Right lung (tissue), 5 donors: ENCODE results near the gene SUCLG2. TPM values are rescaled to one million over a fixed set of nuclear protein-coding genes. Genes with fewer than 3 reads are reported as not detected.

Experiments
- DNase-seq, 2 donors: peaks; one replicate each; pipeline ENCODE4 v3.0.0-alpha.2; 2013
- polyA plus RNA-seq, 5 donors: library from polyadenylated mRNA; unstranded; fragments of 120-200 nt; gene quantifications; one replicate each; pipeline versions ENCODE4 v1.2.1 to v1.2.3, GENCODE V29; 2013; ENCODE audit warnings: inconsistent platforms in 1 of 5, low replicate concordance in 1 of 5; ENCODE audit not compliant: insufficient read length in 5 of 5, insufficient read depth in 1 of 5

Gene SUCLG2
- polyA plus RNA-seq, 5 donors: 60.2 to 72.9 (median 62.5) TPM

DNA sequence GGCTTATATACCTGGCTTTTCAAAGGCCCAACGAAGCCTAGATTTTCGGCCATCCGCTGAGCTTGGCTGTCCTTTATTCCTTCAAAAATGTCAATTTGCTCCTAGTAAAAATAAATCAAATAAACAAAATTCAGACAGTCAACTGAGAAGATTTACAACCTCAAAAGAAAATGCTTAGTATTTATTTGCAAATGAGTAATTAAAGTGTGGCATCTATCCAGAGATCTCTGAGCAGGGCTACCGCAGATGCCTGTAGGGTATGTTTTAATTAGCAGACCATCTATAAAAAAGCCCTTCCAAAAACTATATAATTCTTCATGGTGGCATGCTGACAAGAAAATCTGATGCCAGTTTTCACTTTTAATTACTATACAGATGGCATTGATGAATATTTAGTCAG lies 136.2 kb downstream of the SUCLG2 start:
- no peak for DNase-seq

DNA sequence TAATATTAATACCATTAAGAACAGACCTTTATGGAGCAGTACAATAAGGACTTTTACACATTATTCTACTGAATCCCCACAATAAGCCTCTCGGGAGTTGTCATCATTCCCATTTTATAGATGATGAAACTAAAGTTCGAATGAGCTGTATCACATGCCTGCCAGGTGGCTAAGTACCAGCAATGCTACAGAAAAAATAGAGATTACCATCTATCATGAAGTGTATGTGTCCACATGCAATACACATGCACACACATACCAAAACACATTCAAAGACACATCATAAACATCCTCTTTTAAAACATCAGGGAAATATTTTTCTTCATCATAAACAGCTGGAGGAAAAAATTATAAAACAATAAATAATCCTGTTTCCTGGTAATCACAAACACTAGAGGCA lies 136.6 kb downstream of the SUCLG2 start:
- no peak for DNase-seq

DNA sequence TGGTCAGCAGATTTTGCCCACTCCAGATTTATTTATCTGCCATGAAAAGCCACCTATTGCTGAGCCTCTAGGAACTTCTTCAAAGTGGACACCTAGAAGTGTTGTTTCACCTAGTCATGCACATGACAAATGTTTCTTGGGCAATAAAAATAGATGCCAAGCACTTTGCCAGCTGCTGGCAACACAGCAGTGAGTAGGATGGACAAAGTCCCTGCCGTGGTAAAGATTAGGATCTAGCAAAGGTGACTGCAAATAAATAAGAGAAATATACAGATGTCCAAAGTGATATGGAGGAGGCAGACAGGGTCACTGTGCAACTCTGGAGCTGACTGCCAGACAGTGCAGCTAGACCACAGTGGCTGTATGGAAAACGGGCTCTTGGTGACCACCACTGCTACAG lies 137.9 kb downstream of the SUCLG2 start:
- no peak for DNase-seq

DNA sequence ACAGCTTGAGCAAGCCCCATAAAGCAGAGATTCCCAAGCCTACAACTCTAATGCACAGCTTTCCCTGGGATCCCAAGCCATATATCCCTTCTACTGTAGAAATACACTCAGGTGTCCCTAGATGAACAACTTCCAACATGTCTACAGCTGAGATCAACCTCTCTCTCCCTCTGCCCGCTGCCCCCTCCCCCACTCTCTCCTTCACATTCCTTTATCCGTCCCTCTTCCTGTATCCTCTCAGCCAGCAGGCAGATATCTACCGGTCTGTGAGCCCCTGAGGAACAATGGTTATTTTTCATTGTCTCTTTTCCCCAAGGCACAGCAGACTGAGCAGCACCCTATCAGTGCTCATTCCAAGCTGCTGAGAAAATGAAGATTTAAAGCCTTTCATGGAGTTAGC lies 138.6 kb downstream of the SUCLG2 start:
- DNase-seq: no peak

DNA sequence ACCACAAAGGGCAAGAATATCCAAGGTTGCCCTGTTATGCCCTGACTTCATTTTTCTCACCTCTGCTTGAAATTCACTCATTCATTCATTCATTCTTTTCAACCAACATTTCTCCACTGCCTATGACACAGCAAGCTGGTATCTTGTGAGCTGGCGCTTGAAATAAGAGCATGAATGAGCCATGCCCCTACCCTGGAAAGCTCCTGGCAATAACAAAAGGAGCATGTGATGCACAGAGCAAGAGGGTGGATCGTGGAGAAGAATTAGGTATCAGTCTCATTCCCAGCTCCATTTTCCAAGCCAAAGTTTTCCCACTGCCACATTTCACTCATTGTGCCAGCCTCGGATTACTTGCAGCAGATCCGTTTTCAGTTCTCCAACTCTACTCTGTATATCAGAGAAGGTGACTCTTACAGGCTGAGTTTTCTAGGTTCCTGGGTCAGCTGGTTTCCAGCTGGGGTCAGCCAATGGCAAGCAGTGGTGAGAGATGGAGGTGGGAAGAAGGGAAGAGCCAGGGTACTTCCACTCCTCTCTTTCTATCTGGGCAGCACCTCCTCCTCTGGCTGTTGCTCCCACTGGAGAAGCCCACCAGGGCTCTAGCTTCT lies 144.8 kb downstream of the SUCLG2 start:
- DNase-seq: no peak

DNA sequence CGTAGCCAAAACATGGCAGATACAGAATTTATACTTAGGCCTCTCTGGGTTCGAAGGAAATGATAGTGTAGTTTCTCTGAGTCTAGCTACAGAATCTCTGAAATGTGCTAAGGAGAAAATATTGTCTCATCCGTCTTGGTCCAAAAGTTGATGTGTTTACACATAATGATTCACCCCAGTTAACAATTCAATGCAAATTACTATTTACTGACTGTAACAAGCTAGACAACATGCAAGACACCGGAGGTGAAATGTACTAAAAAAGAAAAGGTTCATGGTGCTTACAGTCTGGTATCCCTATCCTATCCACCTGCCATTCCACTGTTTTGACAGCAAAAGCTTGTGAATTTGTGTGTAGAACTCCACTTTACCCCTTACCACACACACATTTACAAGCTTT lies 146.8 kb downstream of the SUCLG2 start:
- DNase-seq: no peak

DNA sequence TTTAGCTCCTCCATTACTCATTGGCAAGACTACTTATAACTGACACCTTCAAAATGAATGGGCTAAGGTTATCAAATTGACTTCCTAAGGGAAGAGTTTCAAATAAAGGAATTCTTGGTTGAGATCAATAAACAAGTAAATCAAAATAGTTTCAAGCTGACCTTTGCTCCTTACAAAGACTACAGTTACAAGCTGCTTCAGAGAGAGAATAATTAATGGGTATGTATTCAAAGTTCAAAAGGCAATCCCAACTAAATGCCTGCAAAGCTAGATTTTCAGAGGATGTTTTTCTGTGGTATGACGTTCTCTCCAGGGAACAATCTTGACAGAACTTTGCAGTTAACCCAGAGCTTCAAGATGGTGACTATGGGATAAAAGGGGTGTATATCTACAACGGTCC lies 153.7 kb downstream of the SUCLG2 start:
- DNase-seq: no peak

DNA sequence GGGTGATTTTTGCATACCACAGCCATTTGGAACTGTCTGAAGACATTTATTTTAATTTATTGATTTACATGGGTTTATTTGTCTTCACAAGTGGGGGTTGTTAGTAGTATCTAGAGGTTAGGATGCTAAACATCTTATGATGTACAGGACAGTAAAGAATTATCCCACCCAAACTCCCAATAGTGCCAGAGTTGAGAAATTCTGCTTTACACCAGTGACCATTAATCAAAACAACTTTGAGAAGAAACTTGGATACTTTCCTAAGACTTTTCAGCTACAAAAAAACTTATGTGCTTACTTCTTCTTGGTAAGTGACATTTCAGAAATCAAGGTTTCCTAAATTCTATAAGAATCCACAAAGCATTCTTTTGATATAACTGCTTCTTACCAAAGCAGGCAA lies 156.7 kb downstream of the SUCLG2 start:
- no peak for DNase-seq

DNA sequence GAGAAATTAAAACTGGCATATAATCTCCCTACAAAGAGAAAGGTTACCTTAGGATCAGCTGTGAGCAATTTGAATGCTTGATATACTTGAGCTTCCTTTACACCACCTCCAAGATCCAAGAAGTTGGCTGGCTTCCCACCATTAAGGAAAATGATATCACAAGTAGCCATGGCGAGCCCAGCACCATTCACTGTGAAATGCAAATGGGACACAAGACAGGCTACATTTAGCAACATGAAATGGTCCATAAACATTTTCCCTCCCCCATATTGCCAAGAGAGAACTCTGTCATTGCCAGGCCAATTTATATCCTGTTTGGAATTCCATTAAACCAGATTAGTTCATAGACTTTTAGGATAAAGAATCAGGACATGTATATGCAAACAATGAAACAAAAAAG lies 158.7 kb downstream of the SUCLG2 start:
- DNase-seq: no peak

DNA sequence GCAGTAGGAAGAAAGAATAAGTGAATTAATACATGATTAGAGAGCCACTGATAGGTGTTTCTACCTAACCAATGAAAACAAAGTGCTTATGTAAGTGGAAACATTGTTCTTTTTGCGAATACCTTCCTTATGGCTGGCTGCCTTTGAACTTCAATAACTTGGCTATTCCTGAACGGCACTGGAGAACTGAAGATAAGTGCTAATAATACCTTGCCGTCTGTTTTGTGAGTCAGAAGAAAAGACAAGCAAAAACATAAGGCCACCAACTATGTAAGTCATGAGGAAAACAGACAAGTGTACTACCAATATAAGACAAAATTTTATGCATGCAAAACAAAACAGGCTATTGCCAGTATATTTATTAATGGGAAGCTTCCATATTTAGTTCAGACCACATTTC lies 160.6 kb downstream of the SUCLG2 start:
- DNase-seq: no peak

DNA sequence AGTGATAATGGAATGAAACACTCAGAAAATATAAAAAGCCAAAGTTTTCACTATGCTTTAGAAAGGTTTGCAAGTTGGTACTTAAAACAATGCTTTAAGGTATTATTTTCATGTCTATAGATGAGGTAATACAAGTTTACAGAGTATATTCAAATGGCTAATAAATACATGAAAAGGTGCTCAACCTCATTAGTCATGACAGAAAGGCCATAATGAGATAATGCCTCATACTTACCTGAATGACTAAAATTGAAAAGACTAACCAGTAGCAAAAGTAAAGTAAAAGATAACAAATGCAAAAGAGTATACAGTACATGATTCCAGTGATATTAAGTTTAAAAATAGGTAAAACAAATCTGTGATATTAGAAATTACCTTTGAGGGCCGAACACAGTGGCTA lies 163.8 kb downstream of the SUCLG2 start:
- DNase-seq: no peak

DNA sequence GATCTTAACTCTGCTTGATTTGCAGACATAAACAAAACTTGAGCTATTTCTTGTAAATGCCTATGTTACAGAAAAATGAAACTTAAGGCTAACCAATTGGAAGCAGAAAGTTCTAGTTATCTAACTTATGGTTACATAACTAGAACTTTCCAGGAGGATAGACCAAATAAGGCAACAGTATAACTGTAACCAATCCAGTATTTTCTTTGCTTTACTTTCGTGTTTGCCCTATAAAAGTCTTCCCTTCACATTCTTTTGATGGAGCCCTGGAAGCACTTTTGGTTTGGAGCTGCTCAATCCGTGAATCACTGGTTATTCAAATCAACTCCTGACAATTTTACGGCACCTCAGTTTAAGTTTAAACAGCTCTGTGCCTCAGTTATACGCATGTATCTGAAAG lies 164.6 kb downstream of the SUCLG2 start:
- DNase-seq: no peak

DNA sequence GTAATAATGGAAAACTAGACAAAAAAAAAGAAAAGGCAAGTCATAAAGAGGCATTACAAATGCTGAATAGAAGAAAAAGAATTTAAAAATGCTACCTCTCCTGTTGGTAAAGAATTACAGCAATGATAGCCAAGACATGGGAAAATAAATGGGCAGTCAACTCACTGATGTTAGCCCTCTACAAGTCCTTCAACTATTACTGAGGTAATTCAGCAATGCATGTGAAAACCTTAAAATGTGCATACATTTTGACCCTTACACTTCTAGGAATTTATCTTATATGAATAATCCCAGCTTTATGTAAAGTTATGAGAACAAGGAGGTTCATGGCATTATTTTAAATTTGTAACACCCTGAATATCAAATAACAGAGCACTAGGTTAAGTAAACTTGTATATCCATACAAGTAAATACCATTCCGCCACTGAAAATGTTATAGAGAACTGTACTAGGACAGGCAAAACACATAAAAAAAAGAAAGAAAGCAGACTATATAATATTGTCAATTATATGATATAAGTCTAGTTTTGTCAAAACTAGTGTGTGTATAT lies 166.8 kb downstream of the SUCLG2 start:
- DNase-seq: no peak

DNA sequence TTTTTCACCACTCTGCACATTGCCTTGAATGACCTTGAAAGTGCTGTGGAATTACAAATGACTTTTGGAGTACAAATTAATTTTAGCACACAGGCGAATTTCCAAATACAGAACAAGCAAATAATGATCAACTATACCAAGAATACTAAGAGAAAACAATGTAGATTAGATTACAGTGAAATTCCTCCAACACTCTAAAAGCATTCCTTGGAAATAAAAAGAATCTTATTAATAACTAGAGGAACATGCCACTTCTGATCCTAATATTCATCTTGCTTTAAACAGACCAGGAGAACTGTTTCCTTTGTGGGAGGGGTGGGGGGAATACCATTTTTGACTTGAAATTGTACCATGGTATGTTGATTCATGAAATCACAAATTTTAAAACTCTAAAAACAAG lies 167.5 kb downstream of the SUCLG2 start:
- DNase-seq: no peak

DNA sequence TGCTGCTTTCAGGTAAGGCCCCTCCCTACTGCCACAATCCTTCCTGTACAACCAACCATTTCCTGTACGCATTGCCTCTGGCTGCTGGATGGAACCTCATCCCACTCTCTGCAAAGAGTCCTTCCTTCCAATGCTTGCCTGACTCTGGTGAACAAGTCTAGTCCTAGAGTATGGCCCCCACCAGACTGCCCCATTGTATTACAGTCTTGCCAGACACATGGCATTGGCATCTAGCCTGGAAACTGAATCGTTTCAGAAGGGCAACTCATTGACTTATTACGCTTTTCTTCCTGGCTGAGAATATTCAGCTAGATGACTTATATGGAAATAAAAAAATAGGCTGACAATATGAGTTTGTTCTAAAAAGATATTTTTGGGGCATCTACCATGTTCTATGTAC lies 170.3 kb downstream of the SUCLG2 start:
- no peak for DNase-seq

DNA sequence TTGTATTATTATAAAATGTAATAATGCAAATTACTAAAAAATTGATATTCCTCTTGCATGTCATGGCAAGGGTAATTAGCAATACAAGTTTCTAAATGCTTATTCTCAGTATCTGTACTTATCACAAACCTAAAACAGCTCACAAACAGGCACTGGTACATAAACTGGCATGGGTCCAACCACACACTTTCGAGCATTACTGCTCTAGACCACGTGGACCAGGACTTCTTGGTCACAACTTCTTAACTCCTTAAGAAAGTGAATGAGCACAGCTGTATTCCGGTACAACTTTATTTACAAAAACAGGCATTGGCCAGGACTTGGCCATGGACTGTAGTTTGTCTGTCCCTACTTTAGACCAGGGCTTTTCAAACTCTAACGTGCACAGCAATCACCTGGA lies 173.3 kb downstream of the SUCLG2 start:
- no peak for DNase-seq

DNA sequence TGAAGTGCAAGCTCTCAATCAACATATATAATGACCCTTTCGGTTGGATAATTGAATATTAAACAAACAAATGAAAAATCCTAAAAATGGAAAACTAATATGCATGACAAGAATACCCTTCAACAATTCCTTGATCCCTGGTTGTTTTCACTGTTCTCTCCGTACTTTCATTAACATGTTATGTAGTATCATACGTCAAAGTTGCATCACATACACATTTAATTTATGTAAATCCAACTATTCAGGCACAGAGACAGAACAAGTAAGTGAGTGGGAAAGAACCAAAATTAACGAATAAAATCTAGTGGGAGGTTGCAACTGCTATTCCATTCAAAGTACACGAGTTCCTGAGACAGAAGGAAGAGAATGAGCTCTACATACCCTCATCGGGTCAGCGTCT lies 176.0 kb downstream of the SUCLG2 start:
- DNase-seq: no peak

DNA sequence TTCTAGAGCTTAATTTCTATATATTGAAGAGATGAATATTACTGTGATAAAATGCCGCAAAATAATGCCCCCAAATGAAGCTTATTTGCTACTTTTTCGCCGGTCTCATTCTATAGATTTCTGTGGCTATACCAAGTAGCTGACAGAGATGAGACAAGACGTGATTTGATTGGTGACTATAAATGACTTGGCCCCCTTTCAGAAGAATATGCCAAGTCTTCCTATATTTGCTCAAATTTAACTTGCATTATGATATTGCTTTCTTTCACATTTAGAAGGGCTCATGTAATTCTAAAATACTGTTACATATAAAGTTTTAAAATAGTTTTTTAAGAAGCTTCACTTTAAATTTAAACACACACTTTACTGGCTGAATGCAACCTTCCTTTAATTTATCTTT lies 180.1 kb downstream of the SUCLG2 start:
- no peak for DNase-seq

DNA sequence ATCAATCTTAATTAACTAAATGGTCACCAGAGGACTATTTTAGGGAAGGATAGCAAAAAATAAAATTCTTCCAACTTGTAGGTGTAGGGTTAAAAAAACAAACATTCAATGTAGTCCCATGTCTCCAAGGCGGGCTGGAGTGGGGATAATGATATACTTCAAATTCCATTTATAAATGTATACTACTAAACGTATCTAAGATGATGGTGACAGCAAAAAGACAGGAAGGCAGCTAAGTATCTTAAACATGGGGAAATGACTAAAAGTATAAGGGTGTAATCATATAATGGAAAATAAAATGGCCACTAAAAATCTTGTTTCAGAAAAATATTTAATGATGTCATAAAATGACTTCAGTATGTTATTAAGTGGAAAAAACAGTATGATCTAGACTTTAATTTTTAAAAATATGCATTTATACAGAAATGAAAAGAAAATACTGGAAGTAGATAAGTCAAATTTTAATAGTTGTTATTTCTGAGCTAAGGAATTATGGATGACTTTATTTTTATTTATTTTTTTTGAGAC lies 181.7 kb downstream of the SUCLG2 start:
- DNase-seq: no peak

DNA sequence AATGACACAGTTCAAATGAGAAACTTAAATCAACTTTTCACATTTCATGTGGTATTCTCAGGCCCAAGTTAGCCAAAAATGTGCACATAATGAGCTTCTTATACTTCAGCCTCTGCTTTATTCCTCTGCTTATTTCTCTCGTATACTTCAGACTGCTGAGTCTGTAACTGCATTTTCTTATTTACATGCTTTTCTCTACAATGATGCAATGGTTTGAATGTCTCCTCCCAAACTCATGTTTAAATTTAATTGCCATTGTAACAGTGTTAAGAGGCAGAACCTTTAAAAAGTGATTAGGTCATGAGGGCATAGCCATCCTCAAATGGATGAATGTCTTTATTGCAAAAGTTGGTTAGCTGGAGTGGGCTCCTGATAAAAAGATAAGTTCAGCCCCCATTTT lies 184.2 kb downstream of the SUCLG2 start:
- DNase-seq: no peak

DNA sequence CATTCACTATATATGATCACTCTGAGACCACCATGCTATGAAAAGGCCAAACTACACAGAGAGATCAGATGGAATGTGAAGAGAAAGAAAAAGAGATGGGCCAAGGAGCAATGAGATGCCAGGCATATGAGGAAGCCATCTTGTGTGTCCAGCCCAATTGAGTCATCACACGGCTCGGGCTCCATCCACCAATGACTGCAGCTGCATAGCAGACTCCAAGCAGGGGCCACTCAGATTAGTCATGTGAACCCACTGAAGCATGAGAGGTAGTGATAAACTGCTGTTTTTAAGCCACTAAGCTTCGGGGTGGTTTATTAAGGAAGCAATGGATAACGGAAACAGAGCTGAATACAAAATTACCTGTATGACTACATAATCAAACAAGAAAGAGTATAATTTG lies 185.9 kb downstream of the SUCLG2 start:
- DNase-seq: no peak

DNA sequence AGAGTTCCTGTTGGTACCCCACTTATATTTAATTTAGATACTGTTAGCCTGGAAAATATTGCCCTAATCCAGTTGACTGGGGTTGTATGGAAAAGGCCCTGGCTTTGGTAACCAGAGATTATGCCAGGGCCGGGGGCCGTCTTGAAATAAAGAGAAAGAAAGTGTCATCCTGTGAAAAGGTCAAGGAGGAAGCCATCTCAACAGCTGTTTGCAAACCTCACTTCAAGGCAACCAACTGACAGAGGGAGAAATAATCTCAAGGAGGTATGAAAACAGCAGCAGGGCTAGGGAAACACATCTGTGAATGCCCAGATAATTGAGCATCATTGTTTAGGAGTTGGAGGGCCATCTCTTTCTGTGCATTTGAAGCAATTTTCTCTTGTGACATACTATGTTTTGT lies 190.8 kb downstream of the SUCLG2 start:
- DNase-seq: no peak

DNA sequence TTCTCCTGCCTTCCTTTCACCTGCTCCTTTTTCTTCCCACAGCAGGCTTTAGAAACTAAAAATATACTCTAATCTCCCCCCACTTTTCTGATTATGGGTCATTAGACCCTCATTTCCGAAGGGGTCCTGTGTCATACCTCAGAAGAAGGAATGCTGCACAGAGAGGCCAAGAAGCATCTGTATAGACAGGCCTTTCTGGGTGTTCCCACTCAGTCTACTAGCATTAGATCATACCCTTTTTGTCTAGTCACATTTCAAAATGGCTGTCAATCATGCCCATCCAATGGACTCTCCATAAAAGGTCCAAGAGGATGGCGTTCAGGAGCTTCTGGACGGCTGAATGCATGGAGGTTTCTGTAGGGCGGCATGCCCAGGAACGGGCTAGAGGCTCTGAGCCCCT lies 192.2 kb downstream of the SUCLG2 start:
- DNase-seq: no peak

DNA sequence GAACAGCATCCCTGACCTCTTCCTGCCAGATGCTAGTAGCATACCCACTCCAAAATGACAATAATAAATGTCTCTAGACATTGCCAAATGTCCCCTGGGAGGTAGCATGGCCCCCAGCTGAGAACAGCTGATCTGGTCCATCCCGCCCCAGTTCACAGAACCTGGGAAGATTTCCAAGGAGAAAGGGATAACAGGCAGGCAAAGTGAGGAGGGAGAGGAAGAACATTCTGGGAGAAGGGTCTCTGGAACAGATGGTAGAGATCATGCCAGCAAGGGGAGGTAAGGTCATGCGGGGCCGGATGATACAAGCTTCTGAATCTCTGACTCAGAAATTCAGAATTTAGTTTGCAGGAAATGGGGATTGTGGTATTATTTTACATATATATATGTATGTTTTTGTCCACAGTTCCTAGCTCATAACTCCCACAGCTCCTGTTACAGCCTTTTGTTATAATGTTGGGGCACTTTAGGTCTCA lies 192.7 kb downstream of the SUCLG2 start:
- no peak for DNase-seq
